Astrocyte (in vitro differentiated cells and primary cell): ENCODE measurements around the gene ASH1L. TPM values are rescaled to one million over a fixed set of nuclear protein-coding genes. Genes with fewer than 3 reads are reported as not detected.

Experiments used
- DNase-seq: peaks from one replicate; pipeline ENCODE4 v3.0.0-alpha.2; 2010; ENCODE audit warnings: low read depth
- FAIRE-seq: peaks from 2 replicates; lab custom pipeline; 2011; peaks lifted over from hg19 to GRCh38; lab: Jason Lieb, UNC
- H2AFZ ChIP-seq: 2 replicates; pipeline ENCODE4 v1.6.0; 2012; ENCODE audit warnings: low read depth, low read length, inconsistent platforms
- H3K27ac ChIP-seq: 2 replicates; pipeline ENCODE4 v1.5.1; 2011; ENCODE audit warnings: low read depth, low read length, inconsistent platforms
- H3K27me3 ChIP-seq: 2 replicates; pipeline ENCODE4 v1.6.0; 2011; ENCODE audit warnings: low read length, inconsistent platforms; ENCODE audit not compliant: insufficient read depth
- H3K36me3 ChIP-seq: 2 replicates; pipeline ENCODE4 v1.5.1; 2011; ENCODE audit warnings: low read length, inconsistent platforms; ENCODE audit not compliant: insufficient read depth
- H3K4me1 ChIP-seq: 2 replicates; pipeline ENCODE4 v1.5.1; 2011; ENCODE audit warnings: low read length, inconsistent platforms; ENCODE audit not compliant: insufficient read depth
- H3K4me2 ChIP-seq: 2 replicates; pipeline ENCODE4 v1.6.0; 2012; ENCODE audit warnings: low read length, inconsistent platforms
- H3K4me3 ChIP-seq: 2 replicates; pipeline ENCODE4 v1.5.1; 2011; ENCODE audit warnings: low read depth, mild to moderate bottlenecking, low read length, inconsistent platforms; ENCODE audit not compliant: insufficient read depth
- H3K79me2 ChIP-seq: 2 replicates; pipeline ENCODE4 v1.6.0; 2012; ENCODE audit warnings: mild to moderate bottlenecking, low read length, inconsistent platforms; ENCODE audit not compliant: insufficient read depth
- H3K9ac ChIP-seq: 2 replicates; pipeline ENCODE4 v1.6.0; 2012; ENCODE audit warnings: mild to moderate bottlenecking, low read length, inconsistent platforms
- H3K9me3 ChIP-seq: 2 replicates; pipeline ENCODE4 v1.5.1; 2012; ENCODE audit warnings: low read depth, mild to moderate bottlenecking, low read length, inconsistent platforms; ENCODE audit not compliant: insufficient read depth
- H4K20me1 ChIP-seq: 2 replicates; pipeline ENCODE4 v1.6.0; 2012; ENCODE audit warnings: low read length, inconsistent platforms; ENCODE audit not compliant: insufficient read depth
- H3K27ac Mint-ChIP-seq: one replicate; pipeline ENCODE4 v1.8.0; 2021; ENCODE audit warnings: mild to moderate bottlenecking, mixed read lengths; ENCODE audit not compliant: unreplicated experiment
- H3K27me3 Mint-ChIP-seq: one replicate; pipeline ENCODE4 v1.8.0; 2021; ENCODE audit warnings: low read depth, mixed read lengths; ENCODE audit not compliant: unreplicated experiment
- H3K36me3 Mint-ChIP-seq: one replicate; pipeline ENCODE4 v1.8.0; 2021; ENCODE audit warnings: low read depth, mixed read lengths; ENCODE audit not compliant: unreplicated experiment
- H3K4me1 Mint-ChIP-seq: one replicate; pipeline ENCODE4 v1.8.0; 2021; ENCODE audit warnings: low read depth, mixed read lengths; ENCODE audit not compliant: unreplicated experiment
- H3K4me3 Mint-ChIP-seq: one replicate; pipeline ENCODE4 v1.8.0; 2021; ENCODE audit warnings: mild to moderate bottlenecking, moderate library complexity, mixed read lengths; ENCODE audit not compliant: unreplicated experiment
- H3K9me3 Mint-ChIP-seq: one replicate; pipeline ENCODE4 v1.8.0; 2021; ENCODE audit warnings: mild to moderate bottlenecking, mixed read lengths; ENCODE audit not compliant: unreplicated experiment
- EZH2 ChIP-seq: IDR thresholded peaks from 2 replicates; pipeline ENCODE4 v1.6.1; 2012; ENCODE audit warnings: mild to moderate bottlenecking, low read length, inconsistent platforms; ENCODE audit not compliant: insufficient read depth
- total RNA-seq: library from RNA; stranded (reverse); gene quantifications from 2 replicates; pipeline ENCODE4 v1.2.1, GENCODE V29; 2021
- TF ChIP-seq, protein P1 (sequence below): IDR thresholded peaks from 2 replicates; pipeline ENCODE4 v1.5.1; 2011; ENCODE audit warnings: low read depth, mild to moderate bottlenecking, inconsistent platforms, low read length, moderate library complexity; ENCODE audit not compliant: insufficient read depth

ASH1L gene
- total RNA-seq, 1 donor from 2014 or later: 31.1 TPM

DNA sequence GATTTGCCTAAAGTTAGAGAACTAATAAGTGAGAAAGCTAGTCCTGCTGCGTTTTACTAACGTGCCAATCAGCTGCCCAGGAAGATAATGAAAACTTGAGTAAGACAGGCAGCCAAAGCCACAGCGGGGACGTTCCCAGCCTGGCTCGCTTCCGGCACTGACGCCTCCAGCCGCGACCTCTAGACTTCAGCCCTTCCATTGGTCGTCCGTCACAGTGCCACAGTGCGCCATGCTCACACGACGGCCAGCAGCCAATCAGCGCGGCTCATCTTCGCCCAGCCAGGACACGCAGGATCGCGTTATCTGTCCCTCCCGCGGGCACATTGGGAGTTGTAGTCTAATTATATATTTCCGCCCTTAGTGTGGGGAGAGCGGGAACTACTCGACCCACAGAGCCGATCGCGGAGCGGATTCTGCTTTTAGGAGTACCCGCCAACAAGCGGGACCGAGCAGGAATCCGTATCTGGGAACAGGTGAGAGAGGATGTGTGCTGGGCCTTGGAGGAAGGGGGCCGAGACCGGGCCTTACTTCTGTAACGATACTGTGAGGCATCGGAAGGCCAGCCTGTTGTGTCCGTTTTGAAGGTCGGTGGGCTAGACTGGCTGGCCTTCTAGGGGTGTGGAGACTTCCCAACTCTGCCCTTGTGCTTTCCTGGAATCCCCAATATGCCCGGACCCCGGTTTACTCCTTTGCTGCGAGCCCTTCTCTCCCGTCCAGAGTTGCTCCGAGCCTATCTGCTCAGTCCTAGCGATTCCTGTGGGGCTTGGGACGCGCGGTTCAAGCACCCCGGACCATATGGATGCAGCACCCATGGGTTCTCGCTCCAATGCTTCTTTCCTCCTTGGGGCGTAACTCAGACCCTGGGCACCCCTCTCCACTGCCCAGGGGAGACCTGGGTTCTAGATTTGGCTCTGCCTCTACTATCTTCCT is 253.8 kb downstream of the ASH1L start, which contains the start of gene FDPS:
FDPS (plus strand) TSS at position 374 of the 930 bp plus-strand sequence. CDS start 924 bp downstream, outside the sequence.
- Histone ChIP-seq H3K79me2 (peaks cover 44% of the 10 kb centered on the region), H3K4me3 (peak within 1 kb of the TSS; percentile 94), H3K27me3 (no peaks in the 10 kb centered on the region), H4K20me1 (peaks cover 20% of the 10 kb centered on the region), H3K27ac (peak within 1 kb of the TSS; percentile 81), H3K9ac (peak within 1 kb of the TSS; percentile 97), H3K9me3 (no peaks in the 10 kb centered on the region), H2AFZ (peak within 1 kb of the TSS; percentile 72), H3K4me1 (peaks cover 8% of the 10 kb centered on the region), H3K4me2 (peak within 1 kb of the TSS; percentile 93), H3K36me3 (peaks cover 5% of the 10 kb centered on the region)
- TF ChIP-seq, protein P1, sequence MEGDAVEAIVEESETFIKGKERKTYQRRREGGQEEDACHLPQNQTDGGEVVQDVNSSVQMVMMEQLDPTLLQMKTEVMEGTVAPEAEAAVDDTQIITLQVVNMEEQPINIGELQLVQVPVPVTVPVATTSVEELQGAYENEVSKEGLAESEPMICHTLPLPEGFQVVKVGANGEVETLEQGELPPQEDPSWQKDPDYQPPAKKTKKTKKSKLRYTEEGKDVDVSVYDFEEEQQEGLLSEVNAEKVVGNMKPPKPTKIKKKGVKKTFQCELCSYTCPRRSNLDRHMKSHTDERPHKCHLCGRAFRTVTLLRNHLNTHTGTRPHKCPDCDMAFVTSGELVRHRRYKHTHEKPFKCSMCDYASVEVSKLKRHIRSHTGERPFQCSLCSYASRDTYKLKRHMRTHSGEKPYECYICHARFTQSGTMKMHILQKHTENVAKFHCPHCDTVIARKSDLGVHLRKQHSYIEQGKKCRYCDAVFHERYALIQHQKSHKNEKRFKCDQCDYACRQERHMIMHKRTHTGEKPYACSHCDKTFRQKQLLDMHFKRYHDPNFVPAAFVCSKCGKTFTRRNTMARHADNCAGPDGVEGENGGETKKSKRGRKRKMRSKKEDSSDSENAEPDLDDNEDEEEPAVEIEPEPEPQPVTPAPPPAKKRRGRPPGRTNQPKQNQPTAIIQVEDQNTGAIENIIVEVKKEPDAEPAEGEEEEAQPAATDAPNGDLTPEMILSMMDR: no peak
- TF ChIP-seq EZH2: no peak
- Mint-ChIP-seq H3K4me1 (peaks cover 15% of the 10 kb centered on the region), H3K4me3 (peak within 1 kb of the TSS; percentile 98), H3K27ac (peak within 1 kb of the TSS; percentile 98), H3K27me3 (no peaks in the 10 kb centered on the region), H3K36me3 (no peaks in the 10 kb centered on the region), H3K9me3 (peaks cover 3% of the 10 kb centered on the region)
- DNase-seq (peak; percentile 98), FAIRE-seq (peak; percentile 55)

DNA sequence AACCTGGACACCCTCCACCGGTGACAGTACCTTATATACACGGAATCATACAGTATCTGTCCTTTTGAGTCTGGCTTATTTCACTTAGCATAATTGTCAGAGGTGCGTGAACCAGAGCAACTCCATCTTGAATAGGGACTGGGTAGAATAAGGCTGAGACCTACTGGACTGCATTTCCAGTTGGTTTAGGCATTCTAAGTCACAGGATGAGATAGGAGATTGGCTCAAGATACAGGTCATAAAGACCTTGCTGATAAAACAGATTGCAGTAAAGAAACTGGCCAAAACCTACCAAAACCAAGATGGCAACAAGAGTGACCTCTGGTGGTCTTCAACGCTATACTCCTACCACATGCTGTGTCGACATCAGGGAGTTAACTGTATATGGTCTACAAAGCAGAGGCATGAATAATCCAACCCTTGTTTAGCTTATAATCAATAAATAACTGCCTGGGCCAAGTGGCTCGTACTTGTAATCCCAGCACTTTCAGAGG is 255.3 kb downstream of the ASH1L start:
- Histone ChIP-seq H3K4me2 (no peak overlapping the region), H4K20me1 (peaks cover 9% of the 10 kb centered on the region), H3K79me2 (peaks cover 33% of the 10 kb centered on the region), H3K9me3 (no peaks in the 10 kb centered on the region), H3K4me1 (peaks cover 8% of the 10 kb centered on the region), H3K9ac (no peak overlapping the region), H3K27me3 (no peaks in the 10 kb centered on the region), H3K27ac (no peak overlapping the region), H3K36me3 (no peaks in the 10 kb centered on the region), H2AFZ (no peak overlapping the region), H3K4me3 (no peak overlapping the region)
- FAIRE-seq (no peak), DNase-seq (no peak)
- Mint-ChIP-seq H3K27me3 (no peaks in the 10 kb centered on the region), H3K27ac (peak overlapping the region; percentile 53), H3K4me1 (peaks cover 15% of the 10 kb centered on the region), H3K9me3 (peaks cover 5% of the 10 kb centered on the region), H3K36me3 (no peaks in the 10 kb centered on the region), H3K4me3 (peak overlapping the region; percentile 34)
- no peak for TF ChIP-seq EZH2
- TF ChIP-seq, protein P1: peak; percentile 34
